Testis (tissue), 2 donors: ENCODE measurements around the gene NFATC2IP.

Source experiments
- CTCF ChIP-seq, 3 experiments: fragments of 450-650 bp in 2 of 3; fragments of 200-600 bp in 1 of 3; sonication (generic) in 1 of 3; IDR thresholded peaks; one replicate each; pipeline ENCODE4 v1.5.1; 2016 to 2019; ENCODE audit warnings: antibody characterized with exemption in 3 of 3, mild to moderate bottlenecking in 2 of 3, moderate library complexity in 1 of 3
- POLR2A ChIP-seq: fragments of 450-650 bp; IDR thresholded peaks from one replicate; pipeline ENCODE4 v1.6.1; 2017; ENCODE audit warnings: antibody characterized with exemption, mild to moderate bottlenecking, moderate library complexity

- TF ChIP-seq CTCF (IDR thresholded peaks at IDR 0.05), result no peak
- TF ChIP-seq POLR2A, result no peak
Measured at GRCh38 chr16:29014561-29015069, 63.9 kb downstream of the NFATC2IP start.
